ENCODE data around the gene MAP4K2. TPM values are rescaled to one million over a fixed set of nuclear protein-coding genes. Genes with fewer than 3 reads are reported as not detected.

The MAP4K2 gene
- total and polyA plus RNA-seq, 2 of the 13 experiments (the other 11 are each of a cell fraction or from before 2014, with no cell fraction given): 8.3 to 17.6 TPM

DNA sequence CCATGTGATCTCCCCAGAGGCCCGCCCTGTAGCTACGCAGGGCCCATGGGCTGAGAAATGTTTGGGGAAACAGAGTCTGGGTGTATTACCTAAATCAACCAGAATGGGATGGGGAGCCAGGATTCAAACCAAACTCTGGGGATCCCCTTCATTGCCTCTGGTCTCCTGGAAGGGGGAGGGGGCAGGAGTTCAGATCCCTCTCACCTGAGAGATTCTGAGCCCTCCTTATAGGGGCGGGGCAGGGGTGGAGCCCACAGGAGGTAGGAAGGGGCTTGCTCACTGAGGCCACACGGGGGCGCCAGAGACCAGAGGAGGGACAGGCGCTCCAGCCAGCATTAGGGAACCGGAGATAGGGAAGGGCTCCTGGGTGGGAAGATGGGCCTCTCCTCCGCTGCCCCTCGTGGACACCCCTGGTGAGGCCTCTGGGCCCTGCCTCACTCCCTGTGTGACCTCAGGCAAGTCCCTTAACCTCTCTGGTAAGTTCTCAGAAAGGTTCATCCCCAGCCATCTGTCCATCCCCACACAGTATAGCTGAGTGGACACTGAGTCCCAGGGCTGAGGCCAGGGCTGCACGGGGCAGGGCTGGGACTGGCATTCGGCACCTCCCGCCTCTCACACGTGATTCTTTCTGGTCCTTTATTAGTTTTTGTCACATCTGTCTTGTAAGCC, 44.1 kb upstream of the MAP4K2 start (continued):
- TF ChIP-seq AGO1 (IDR thresholded peaks at IDR 0.05; ENCODE audit: low read depth, low read length, poor library complexity, severe bottlenecking) (no peak), MNT (IDR thresholded peaks at IDR 0.05) (no peak), ELF4 (CRISPR knock-in tag; IDR thresholded peaks at IDR 0.05; ENCODE audit: borderline replicate concordance) (no peak), RXRA (CRISPR knock-in tag; IDR thresholded peaks at IDR 0.05) (peak; percentile 37; the same call in 1 of the 2 replicates), SIN3B (IDR thresholded peaks at IDR 0.05; ENCODE audit: low read length) (0 out of 2 replicates have a peak, but pooled peaks have one; percentile 29), GABPB1 (CRISPR knock-in tag; IDR thresholded peaks at IDR 0.05) (peak; percentile 39; the same call in 1 of the 2 replicates), NFE2L2 (IDR thresholded peaks at IDR 0.05; ENCODE audit: low read length) (no peak), ZNF776 (CRISPR knock-in tag; IDR thresholded peaks at IDR 0.05) (no peak), CREBL2 (CRISPR knock-in tag; IDR thresholded peaks at IDR 0.05; ENCODE audit: borderline replicate concordance) (no peak), MIER3 (CRISPR knock-in tag; IDR thresholded peaks at IDR 0.05; ENCODE audit: borderline replicate concordance) (0 out of 2 replicates have a peak, but pooled peaks have one; percentile 54), DR1 (CRISPR knock-in tag; IDR thresholded peaks at IDR 0.05) (no peak), NFATC3 (CRISPR knock-in tag; IDR thresholded peaks at IDR 0.05) (no peak), PCBP2 (optimal IDR thresholded peaks at IDR 0.05; ENCODE audit: low read depth, low read length, poor library complexity, severe bottlenecking) (no peak), CENPBD1 (CRISPR knock-in tag; IDR thresholded peaks at IDR 0.05; ENCODE audit: borderline replicate concordance, low read depth) (no peak), ZNF441 (CRISPR knock-in tag; IDR thresholded peaks at IDR 0.05; ENCODE audit: borderline replicate concordance) (no peak; the same call in 1 of the 2 replicates), ZNF619 (CRISPR knock-in tag; IDR thresholded peaks at IDR 0.05) (peak; percentile 72; the same call in 1 of the 2 replicates), IRX3 (CRISPR knock-in tag; IDR thresholded peaks at IDR 0.05; ENCODE audit: borderline replicate concordance, low read depth) (no peak), GTF2F1 (IDR thresholded peaks at IDR 0.05; ENCODE audit: low read length) (no peak), IKZF1 (IDR thresholded peaks at IDR 0.05) (no peak), CREB1 (IDR thresholded peaks at IDR 0.05) (no peak), CREB1 (CRISPR knock-in tag; IDR thresholded peaks at IDR 0.05) (no peak), HOXA9 (CRISPR knock-in tag; IDR thresholded peaks at IDR 0.05; ENCODE audit: borderline replicate concordance) (no peak), SRSF4 (IDR thresholded peaks at IDR 0.05; ENCODE audit: low read depth, low read length, poor library complexity, severe bottlenecking) (no peak), ZNF737 (CRISPR knock-in tag; IDR thresholded peaks at IDR 0.05; ENCODE audit: borderline replicate concordance) (no peak), HCFC1 (IDR thresholded peaks at IDR 0.05; ENCODE audit: low read depth, low read length) (0 out of 2 replicates have a peak, but pooled peaks have one; percentile 6), FLYWCH1 (CRISPR knock-in tag; IDR thresholded peaks at IDR 0.05) (no peak), TCF12 (IDR thresholded peaks at IDR 0.05) (no peak), TCF12 (CRISPR knock-in tag; IDR thresholded peaks at IDR 0.05) (0 out of 2 replicates have a peak, but pooled peaks have one; percentile 16)
- TF ChIP-seq, protein P1, sequence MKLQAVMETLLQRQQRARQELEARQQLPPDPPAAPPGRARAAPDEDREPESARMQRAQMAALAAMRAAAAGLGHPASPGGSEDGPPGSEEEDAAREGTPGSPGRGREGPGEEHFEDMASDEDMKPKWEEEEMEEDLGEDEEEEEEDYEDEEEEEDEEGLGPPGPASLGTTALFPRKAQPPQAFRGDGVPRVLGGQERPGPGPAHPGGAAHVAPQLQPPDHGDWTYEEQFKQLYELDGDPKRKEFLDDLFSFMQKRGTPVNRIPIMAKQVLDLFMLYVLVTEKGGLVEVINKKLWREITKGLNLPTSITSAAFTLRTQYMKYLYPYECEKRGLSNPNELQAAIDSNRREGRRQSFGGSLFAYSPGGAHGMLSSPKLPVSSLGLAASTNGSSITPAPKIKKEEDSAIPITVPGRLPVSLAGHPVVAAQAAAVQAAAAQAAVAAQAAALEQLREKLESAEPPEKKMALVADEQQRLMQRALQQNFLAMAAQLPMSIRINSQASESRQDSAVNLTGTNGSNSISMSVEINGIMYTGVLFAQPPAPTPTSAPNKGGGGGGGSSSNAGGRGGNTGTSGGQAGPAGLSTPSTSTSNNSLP (IDR thresholded peaks at IDR 0.05; ENCODE audit: low read depth, low read length): no peak
